Kidney epithelial cell (primary cell): ENCODE data around the gene NUDT6. TPM values are rescaled to one million over a fixed set of nuclear protein-coding genes. Genes with fewer than 3 reads are reported as not detected.
"Not testable (repeated sequence)": the region's sequence is repeated elsewhere in the genome, so short reads cannot be mapped to it uniquely, and the experiment has no call there.

Experiments
- DNase-seq: peaks from one replicate; pipeline ENCODE4 v3.0.0-alpha.2; 2010; ENCODE audit warnings: low read depth
- H3K27me3 ChIP-seq: 2 replicates; pipeline ENCODE4 v1.6.0; 2011; ENCODE audit warnings: low read length; ENCODE audit not compliant: control insufficient read depth, insufficient read depth
- H3K36me3 ChIP-seq: 2 replicates; pipeline ENCODE4 v1.5.1; 2011; ENCODE audit warnings: low read length; ENCODE audit not compliant: control insufficient read depth, insufficient read depth
- H3K4me3 ChIP-seq: 2 replicates; pipeline ENCODE4 v1.5.1; 2011; ENCODE audit warnings: low read depth, mild to moderate bottlenecking, control low read depth, low read length
- CTCF ChIP-seq: IDR thresholded peaks from 2 replicates; pipeline ENCODE4 v1.5.1; 2011; ENCODE audit warnings: mild to moderate bottlenecking, moderate library complexity, low read length, control low read depth, inconsistent platforms; ENCODE audit not compliant: insufficient read depth, poor library complexity, severe bottlenecking
- total RNA-seq: library from RNA; depleted of rRNA; stranded (reverse); fragments of >200 nt; gene quantifications from 2 replicates; pipeline ENCODE4 v1.2.3, GENCODE V29; 2015

NUDT6 gene
- total RNA-seq, 1 donor from 2014 or later = 9.7 TPM

GRCh38 chr4:122847931-122848330 lies 74.5 kb downstream of the NUDT6 start:
- H3K4me3 ChIP-seq = no peak overlapping the region
- DNase-seq = no peak
- peaks cover 2% of the 10 kb centered on the region for H3K36me3 ChIP-seq
- TF ChIP-seq CTCF = no peak
- no peaks in the 10 kb centered on the region for H3K27me3 ChIP-seq

- Histone ChIP-seq H3K36me3 (peaks cover 2% of the 10 kb centered on the region), H3K4me3 (no peak overlapping the region), H3K27me3 (no peaks in the 10 kb centered on the region)
- DNase-seq = no peak
- TF ChIP-seq CTCF = no peak
Observed at GRCh38 chr4:122845760-122846159, 76.6 kb downstream of the NUDT6 start.

GRCh38 chr4:122845066-122845465 lies 77.3 kb downstream of the NUDT6 start:
- DNase-seq = no peak
- peaks cover 2% of the 10 kb centered on the region for H3K36me3 ChIP-seq
- TF ChIP-seq CTCF = no peak
- no peaks in the 10 kb centered on the region for H3K27me3 ChIP-seq
- no peak overlapping the region for H3K4me3 ChIP-seq

GRCh38 chr4:122844391-122844790 lies 78.0 kb downstream of the NUDT6 start:
- DNase-seq, H3K27me3 ChIP-seq, H3K4me3 ChIP-seq, H3K36me3 ChIP-seq: not testable (repeated sequence)

- no peak for TF ChIP-seq CTCF
- H3K36me3 ChIP-seq = peaks cover 2% of the 10 kb centered on the region
- no peak overlapping the region for H3K4me3 ChIP-seq
- no peaks in the 10 kb centered on the region for H3K27me3 ChIP-seq
- DNase-seq = no peak
Observed at GRCh38 chr4:122842984-122843531, 79.3 kb downstream of the NUDT6 start.

Other genes starting within 250 kb of the NUDT6 start
- 2.5 and 2.9 TPM in 2 replicates for gene BBS12, start 189.9 kb downstream of the NUDT6 start, total RNA-seq
- 29.1 and 29.4 TPM in 2 replicates for gene FGF2, start 95.8 kb downstream of the NUDT6 start, total RNA-seq